Gastroesophageal sphincter (tissue), 4 donors: Measurements from ENCODE around the gene LDLRAP1. TPM values are rescaled to one million over a fixed set of nuclear protein-coding genes. Genes with fewer than 3 reads are reported as not detected.
A peak's percentile ranks its signal among the peaks of the same experiment; 100 is the strongest.

Experiments used
- ATAC-seq: fragments of 150-250 bp; one replicate; pipeline ENCODE4 v1.9.1; 2016; ENCODE audit warnings: mild to moderate bottlenecking, moderate library complexity
- H3K27ac ChIP-seq, 4 donors: fragments of 200-600 bp; sonication (generic) in 3 of 4; 1 replicate in 3 of 4; 2 replicates in 1 of 4; pipeline ENCODE4 v1.5.1; 2016 to 2019
- H3K27me3 ChIP-seq: fragments of 200-600 bp; sonication (generic); one replicate; pipeline ENCODE4 v1.5.1; 2019
- H3K36me3 ChIP-seq, 2 donors: fragments of 200-600 bp; sonication (generic); one replicate each; pipeline ENCODE4 v1.5.1; 2019; ENCODE audit warnings: control low read depth in 1 of 2
- H3K4me1 ChIP-seq, 3 donors: fragments of 200-600 bp; sonication (generic); 1 replicate in 2 of 3; 2 replicates in 1 of 3; pipeline ENCODE4 v1.5.1; 2016 to 2019; ENCODE audit warnings: control low read depth in 2 of 3
- H3K4me3 ChIP-seq, 2 donors: fragments of 200-600 bp; sonication (generic); one replicate each; pipeline ENCODE4 v1.5.1; 2019; ENCODE audit warnings: mild to moderate bottlenecking in 1 of 2, moderate library complexity in 1 of 2
- H3K9me3 ChIP-seq, 3 donors: fragments of 200-600 bp; sonication (generic); one replicate each; pipeline ENCODE4 v1.5.1; 2017 to 2019; ENCODE audit warnings: control low read depth in 2 of 3
- CTCF ChIP-seq, 4 experiments: fragments of 200-600 bp in 2 of 4; fragments of 450-650 bp in 2 of 4; sonication (generic) in 1 of 4; IDR thresholded peaks; one replicate each; pipeline ENCODE4 v1.5.1; 2017 to 2019; ENCODE audit warnings: antibody characterized with exemption in 4 of 4, mild to moderate bottlenecking in 2 of 4, moderate library complexity in 2 of 4
- EP300 ChIP-seq: sonication (generic); formaldehyde crosslinking; IDR thresholded peaks from one replicate; pipeline ENCODE4 v1.6.1; 2017; ENCODE audit warnings: antibody characterized with exemption, mild to moderate bottlenecking
- POLR2A ChIP-seq, 2 donors: fragments of 450-650 bp; IDR thresholded peaks; one replicate each; pipeline ENCODE4 v1.6.1; 2017; ENCODE audit warnings: antibody characterized with exemption in 2 of 2, mild to moderate bottlenecking in 2 of 2, moderate library complexity in 1 of 2
- POLR2AphosphoS5 ChIP-seq: sonication (generic); formaldehyde crosslinking; IDR thresholded peaks from one replicate; pipeline ENCODE4 v1.6.1; 2017; ENCODE audit warnings: antibody characterized with exemption
- WGBS, 2 donors: methylation state at CpG; one replicate each; pipeline ENCODE4 v1.1.5; 2018; ENCODE audit warnings: low coverage in 1 of 2; 5-methylcytosine and 5-hydroxymethylcytosine counted together
- total RNA-seq, 4 donors: library from RNA; depleted of rRNA; stranded (reverse); fragments of >200 nt; gene quantifications; one replicate each; pipeline ENCODE4 v1.1.0, GENCODE V29; 2016

The LDLRAP1 gene
- total RNA-seq, 4 donors from 2014 or later, result 13.6 to 21.3 (median 17.2) TPM

DNA sequence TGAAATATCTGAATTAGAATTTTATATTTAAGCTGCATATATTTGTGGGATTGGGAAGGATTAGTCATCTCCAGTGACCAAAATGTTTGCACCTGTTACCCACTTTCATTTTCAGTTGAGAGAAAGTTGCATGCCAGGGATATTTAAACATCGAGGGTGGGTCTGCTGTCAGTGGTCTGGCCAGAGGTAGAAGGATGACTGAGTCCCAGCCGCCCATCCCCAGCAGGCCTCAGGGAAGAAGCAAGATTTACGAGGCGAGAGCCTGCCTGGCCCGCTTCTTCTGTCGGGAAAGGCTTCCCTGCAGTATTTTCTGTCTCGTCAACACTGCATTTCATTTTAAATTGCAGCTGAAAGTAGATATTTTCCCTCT, 71.8 kb downstream of the LDLRAP1 start:
- H3K36me3 ChIP-seq, result no peaks in the 10 kb centered on the region
- peak overlapping the region in 3 of 4 donors; percentile 91 for H3K27ac ChIP-seq
- H3K9me3 ChIP-seq, result no peaks in the 10 kb centered on the region
- H3K27me3 ChIP-seq, result no peaks in the 10 kb centered on the region
- ATAC-seq, result no peak
- no peak for TF ChIP-seq POLR2AphosphoS5
- H3K4me3 ChIP-seq, result no peak overlapping the region
- peaks cover 0 to 52% (median 25%) of the 10 kb centered on the region in 3 donors for H3K4me1 ChIP-seq
- 55 to 65% methylated on average over 5 to 7 of the region's 7 CpGs for WGBS, 2 donors

DNA sequence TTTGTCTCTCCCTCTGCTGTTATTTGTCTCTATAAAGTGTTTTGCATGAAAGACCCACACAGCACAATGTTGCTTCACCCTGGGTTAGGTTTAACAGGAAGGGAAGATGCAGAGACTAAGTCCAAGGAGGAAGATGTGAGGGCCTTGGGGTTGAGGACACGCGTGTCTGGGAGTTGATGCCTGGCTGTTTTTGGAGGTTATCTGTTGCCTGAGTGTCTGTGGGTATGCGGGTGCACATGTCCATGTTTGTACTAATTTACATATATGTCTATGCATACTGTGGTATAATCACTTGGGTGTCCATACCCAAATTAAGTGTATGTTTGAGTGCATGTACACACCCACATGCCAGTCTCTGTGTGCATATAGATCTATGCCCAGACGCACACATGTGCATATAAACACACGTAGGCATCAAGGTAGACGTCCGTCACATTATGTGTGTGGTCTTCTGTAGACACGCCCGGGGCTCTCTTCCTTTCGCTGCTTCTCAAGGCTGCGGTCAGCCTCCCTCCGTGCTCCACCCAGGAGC, 72.2 kb downstream of the LDLRAP1 start:
- peaks cover 0 to 52% (median 27%) of the 10 kb centered on the region in 3 donors for H3K4me1 ChIP-seq
- WGBS, 2 donors, result 15 to 41% methylated on average over 3 to 10 of the region's 12 CpGs
- H3K9me3 ChIP-seq, result no peaks in the 10 kb centered on the region
- no peaks in the 10 kb centered on the region for H3K36me3 ChIP-seq
- H3K27ac ChIP-seq, result peak overlapping the region; percentile 31 to 91 (median 91)
- TF ChIP-seq POLR2A (IDR thresholded peaks at IDR 0.05), result no peak
- no peak for TF ChIP-seq EP300
- TF ChIP-seq CTCF (IDR thresholded peaks at IDR 0.05), result no peak
- no peak for TF ChIP-seq POLR2AphosphoS5
- H3K27me3 ChIP-seq, result no peaks in the 10 kb centered on the region
- no peak for ATAC-seq
- H3K4me3 ChIP-seq, result peak overlapping the region; percentile 38 to 98

DNA sequence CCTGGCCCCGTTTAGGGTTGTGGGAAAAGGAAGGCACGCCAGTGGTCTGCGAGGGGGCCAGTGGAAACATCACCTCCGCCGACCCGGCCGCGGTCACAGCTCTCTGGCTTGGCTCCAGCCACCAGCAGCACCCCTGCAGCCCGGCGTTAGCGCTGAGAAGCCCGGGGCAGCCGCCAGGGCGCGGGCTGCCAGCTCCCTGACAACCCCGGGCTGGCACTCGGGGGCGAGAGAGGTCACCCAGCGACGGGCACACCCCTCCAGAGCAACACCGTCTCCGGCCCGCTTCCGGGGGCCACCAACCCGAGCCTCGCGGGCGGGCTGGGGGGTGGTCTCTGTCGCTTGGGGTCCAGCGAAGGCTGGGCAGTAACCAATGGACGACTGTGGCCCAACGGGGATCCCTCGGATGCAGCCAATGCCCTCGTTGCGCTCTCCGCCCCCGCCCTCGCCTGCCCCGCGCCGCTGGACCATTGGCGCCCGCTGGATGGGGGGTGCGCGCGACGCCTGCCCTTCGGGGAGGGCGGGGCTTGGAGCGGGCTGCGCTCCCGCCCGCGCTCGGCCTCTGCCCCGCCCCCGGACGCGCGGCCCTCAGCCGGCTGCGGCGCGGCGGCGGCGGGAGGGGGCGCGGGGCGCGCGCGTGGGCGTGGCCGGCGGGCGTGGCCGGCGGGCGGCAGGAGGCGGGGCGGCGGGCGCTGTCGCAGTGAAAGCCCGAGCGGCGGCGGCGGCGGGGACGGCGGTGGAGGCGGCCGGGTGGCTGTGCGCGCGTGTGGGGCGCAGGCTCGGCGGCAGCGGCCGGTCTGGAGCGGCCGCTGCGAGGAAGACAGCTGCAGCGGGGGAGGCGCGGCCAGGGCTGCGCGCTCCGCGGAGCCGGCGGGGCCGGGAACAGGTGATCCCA, 72.9 kb downstream of the LDLRAP1 start, which contains the start of gene MAN1C1:
MAN1C1 (plus strand) TSS at position 697 of the 892 bp plus-strand sequence. CDS start 1,007 bp downstream, outside the sequence.
- H3K4me3 ChIP-seq, result peak within 1 kb of the TSS; percentile 77 to 98
- TF ChIP-seq EP300 (no peak), POLR2AphosphoS5 (peak; percentile 64), CTCF (IDR thresholded peaks at IDR 0.05) (peak in 3 of 4 experiments; percentile 68 to 76 (median 68)), POLR2A (IDR thresholded peaks at IDR 0.05) (peak; percentile 54 to 63)
- H3K4me1 ChIP-seq, result peaks cover 0 to 52% (median 30%) of the 10 kb centered on the region in 3 donors
- H3K36me3 ChIP-seq, result no peaks in the 10 kb centered on the region
- peak within 1 kb of the TSS; percentile 58 to 91 (median 91) for H3K27ac ChIP-seq
- no peaks in the 10 kb centered on the region for H3K9me3 ChIP-seq
- no CpG with 5 or more reads among the region's 116 CpGs for WGBS, 2 donors
- H3K27me3 ChIP-seq, result no peaks in the 10 kb centered on the region
- ATAC-seq, result peak; percentile 95

GRCh38 chr1:25616987-25617624, 73.7 kb downstream of the LDLRAP1 start:
- no peaks in the 10 kb centered on the region for H3K9me3 ChIP-seq
- H3K4me1 ChIP-seq, result peaks cover 0 to 58% (median 30%) of the 10 kb centered on the region in 3 donors
- TF ChIP-seq POLR2A (IDR thresholded peaks at IDR 0.05) (no peak), EP300 (no peak), POLR2AphosphoS5 (no peak), CTCF (IDR thresholded peaks at IDR 0.05) (no peak)
- peak; percentile 6 for ATAC-seq
- H3K27ac ChIP-seq, result peak overlapping the region; percentile 58 to 91 (median 88)
- no CpG with 5 or more reads among the region's 94 CpGs for WGBS, 2 donors
- no peaks in the 10 kb centered on the region for H3K36me3 ChIP-seq
- no peaks in the 10 kb centered on the region for H3K27me3 ChIP-seq
- H3K4me3 ChIP-seq, result peak overlapping the region; percentile 77 to 98
